Measurements from ENCODE around the gene S100A7A. TPM values are rescaled to one million over a fixed set of nuclear protein-coding genes. Genes with fewer than 3 reads are reported as not detected.

The S100A7A gene
- total and polyA plus RNA-seq, 7 donors = not detected

GRCh38 chr1:153397051-153397923 is 19.0 kb upstream of the S100A7A start:
- DNase-seq = no peak

GRCh38 chr1:153397924-153398651 is 18.2 kb upstream of the S100A7A start:
- Histone ChIP-seq H3K27ac (no peak overlapping the region), H3K36me3 (ENCODE audit: insufficient read depth in 1 of 2, low read depth in 1 of 2) (no peaks in the 10 kb centered on the region), H3K4me3 (no peak overlapping the region), H3K27me3 (ENCODE audit: insufficient read depth in 3 of 3, low read length in 2 of 3) (peaks cover 0 to 6% (median 0%) of the 10 kb centered on the region in 3 donors), H3K9me3 (no peaks in the 10 kb centered on the region), H3K4me1 (no peaks in the 10 kb centered on the region)
- WGBS, 3 donors = 74 to 81% (median 78%) methylated on average over 5 to 6 of the region's 6 CpGs
- ATAC-seq = no peak
- no peak for DNase-seq
- no peak for TF ChIP-seq CTCF (IDR thresholded peaks at IDR 0.05)
- intact Hi-C loops (cut with DNase I) = loop anchor here in 1 of 2 donors (5.0 kb wide), 1 partner anchor 46 kb away; no protein-coding TSS in a partner anchor

More at GRCh38 chr1:153397051-153397923, 19.0 kb upstream of the S100A7A start:
- Histone ChIP-seq H3K36me3 (ENCODE audit: insufficient read depth in 1 of 2, low read depth in 1 of 2) (no peaks in the 10 kb centered on the region), H3K4me1 (no peaks in the 10 kb centered on the region), H3K27me3 (ENCODE audit: insufficient read depth in 3 of 3, low read length in 2 of 3) (peaks cover 0 to 6% (median 0%) of the 10 kb centered on the region in 3 donors), H3K9me3 (no peaks in the 10 kb centered on the region), H3K27ac (no peak overlapping the region), H3K4me3 (no peak overlapping the region)
- TF ChIP-seq CTCF (IDR thresholded peaks at IDR 0.05) = no peak
- 78 to 81% (median 79%) methylated on average over 19 of the region's 19 CpGs for WGBS, 3 donors
- ATAC-seq = no peak
- intact Hi-C loops (cut with DNase I) = loop anchor here in 1 of 2 donors (5.0 kb wide), 1 partner anchor 45 kb away; no protein-coding TSS in a partner anchor

GRCh38 chr1:153399401-153400055 is 16.8 kb upstream of the S100A7A start:
- intact Hi-C loops (cut with DNase I) = loop anchor here in 1 of 2 donors (5.0 kb wide), 1 partner anchor 47 kb away; no protein-coding TSS in a partner anchor
- Histone ChIP-seq H3K9me3 (no peaks in the 10 kb centered on the region), H3K4me3 (no peak overlapping the region), H3K27ac (no peak overlapping the region), H3K36me3 (ENCODE audit: insufficient read depth in 1 of 2, low read depth in 1 of 2) (no peaks in the 10 kb centered on the region), H3K27me3 (ENCODE audit: insufficient read depth in 3 of 3, low read length in 2 of 3) (peaks cover 0 to 6% (median 0%) of the 10 kb centered on the region in 3 donors), H3K4me1 (no peaks in the 10 kb centered on the region)
- DNase-seq = no peak
- 79 to 86% (median 83%) methylated on average over 7 of the region's 7 CpGs for WGBS, 3 donors
- no peak for TF ChIP-seq CTCF (IDR thresholded peaks at IDR 0.05)
- ATAC-seq = no peak

GRCh38 chr1:153400244-153400643 is 16.1 kb upstream of the S100A7A start:
- TF ChIP-seq CTCF (IDR thresholded peaks at IDR 0.05) = no peak
- Histone ChIP-seq H3K27ac (no peak overlapping the region), H3K9me3 (no peaks in the 10 kb centered on the region), H3K4me3 (no peak overlapping the region), H3K27me3 (ENCODE audit: insufficient read depth in 3 of 3, low read length in 2 of 3) (peaks cover 0 to 6% (median 0%) of the 10 kb centered on the region in 3 donors), H3K36me3 (ENCODE audit: insufficient read depth in 1 of 2, low read depth in 1 of 2) (no peaks in the 10 kb centered on the region), H3K4me1 (no peaks in the 10 kb centered on the region)
- intact Hi-C loops (cut with DNase I) = no loop called here
- no peak for DNase-seq
- 54 to 61% (median 55%) methylated on average over 5 of the region's 5 CpGs for WGBS, 3 donors
- ATAC-seq = no peak

All from psoas muscle (tissue), 8 donors.